GM23338 (cell line): Measurements from ENCODE around the gene SH3PXD2B. TPM values are rescaled to one million over a fixed set of nuclear protein-coding genes. Genes with fewer than 3 reads are reported as not detected.

ENCODE experiments used
- ATAC-seq: fragments of 200-7000 bp; cut with Tn5 transposase; 3 replicates; pipeline ENCODE4 v1.9.1; 2020
- DNase-seq: peaks from one replicate; pipeline ENCODE4 v3.0.0-alpha.2; 2015; ENCODE audit warnings: low spot score
- H2AFZ ChIP-seq: fragments of 200-600 bp; sonication (generic); 2 replicates; pipeline ENCODE4 v1.8.0; 2016; ENCODE audit warnings: antibody characterized with exemption, mild to moderate bottlenecking, moderate library complexity
- H3F3A ChIP-seq: fragments of 200-600 bp; sonication (generic); replicated peaks from 2 replicates; pipeline ENCODE4 v1.8.0; 2017; ENCODE audit warnings: antibody characterized with exemption, mixed run types, low read depth
- H3K27ac ChIP-seq: fragments of 200-600 bp; sonication (generic); 2 replicates; pipeline ENCODE4 v1.6.1; 2016; ENCODE audit warnings: low read depth
- H3K27me3 ChIP-seq: fragments of 200-600 bp; sonication (generic); 2 replicates; pipeline ENCODE4 v1.8.0; 2016; ENCODE audit warnings: mild to moderate bottlenecking, mixed run types, moderate library complexity; ENCODE audit not compliant: insufficient read depth
- H3K36me3 ChIP-seq: fragments of 200-600 bp; sonication (generic); 2 replicates; pipeline ENCODE4 v1.8.0; 2016; ENCODE audit warnings: mild to moderate bottlenecking; ENCODE audit not compliant: insufficient read depth
- H3K4me1 ChIP-seq: fragments of 200-600 bp; sonication (generic); 2 replicates; pipeline ENCODE4 v1.8.0; 2016; ENCODE audit warnings: mild to moderate bottlenecking, moderate library complexity; ENCODE audit not compliant: insufficient read depth
- H3K4me2 ChIP-seq: fragments of 200-600 bp; sonication (generic); 2 replicates; pipeline ENCODE4 v1.7.1; 2017; ENCODE audit warnings: mixed run types
- H3K4me3 ChIP-seq: fragments of 200-600 bp; sonication (generic); 2 replicates; pipeline ENCODE4 v1.6.1; 2016; ENCODE audit warnings: mixed run types
- H3K79me2 ChIP-seq: fragments of 200-600 bp; sonication (generic); replicated peaks from 2 replicates; pipeline ENCODE4 v1.8.0; 2017; ENCODE audit warnings: mild to moderate bottlenecking; ENCODE audit not compliant: insufficient read depth
- H3K9me2 ChIP-seq: fragments of 200-600 bp; sonication (generic); 2 replicates; pipeline ENCODE4 v1.8.0; 2017; ENCODE audit not compliant: insufficient read depth
- H4K20me1 ChIP-seq: fragments of 200-600 bp; sonication (generic); replicated peaks from 2 replicates; pipeline ENCODE4 v1.8.0; 2017; ENCODE audit warnings: mild to moderate bottlenecking; ENCODE audit not compliant: insufficient read depth
- H3K27ac Mint-ChIP-seq: 2 replicates; pipeline ENCODE4 v1.8.0; 2020; ENCODE audit warnings: inconsistent platforms, mild to moderate bottlenecking, moderate library complexity, mixed read lengths
- H3K27me3 Mint-ChIP-seq: 3 replicates; pipeline ENCODE4 v1.8.0; 2022; ENCODE audit warnings: low read depth, mild to moderate bottlenecking, moderate library complexity, mixed read lengths, inconsistent platforms; ENCODE audit not compliant: insufficient read depth, poor library complexity
- H3K36me3 Mint-ChIP-seq: 3 replicates; pipeline ENCODE4 v1.8.0; 2021; ENCODE audit warnings: low read depth, mild to moderate bottlenecking, inconsistent platforms, moderate library complexity, mixed read lengths
- H3K4me1 Mint-ChIP-seq: 3 replicates; pipeline ENCODE4 v1.8.0; 2020; ENCODE audit warnings: mild to moderate bottlenecking, inconsistent platforms, mixed read lengths
- H3K4me3 Mint-ChIP-seq: 3 replicates; pipeline ENCODE4 v1.8.0; 2021; ENCODE audit warnings: moderate library complexity, mild to moderate bottlenecking, inconsistent platforms, mixed read lengths
- H3K9me3 Mint-ChIP-seq: 3 replicates; pipeline ENCODE4 v1.8.0; 2020; ENCODE audit warnings: moderate library complexity, mild to moderate bottlenecking, inconsistent platforms, mixed read lengths
- CREB1 ChIP-seq: fragments of 250-450 bp; sonication (Bioruptor Pico); IDR thresholded peaks from 2 replicates; pipeline ENCODE4 v1.5.0; 2020; ENCODE audit warnings: low read depth, mild to moderate bottlenecking, moderate library complexity
- EZH2 ChIP-seq: fragments of 200-600 bp; sonication (generic); IDR thresholded peaks from one replicate; pipeline ENCODE4 v1.8.0; 2017; ENCODE audit warnings: antibody characterized with exemption, mild to moderate bottlenecking, low read depth; ENCODE audit not compliant: unreplicated experiment
- EZH2phosphoT487 ChIP-seq: fragments of 200-600 bp; sonication (generic); IDR thresholded peaks from one replicate; pipeline ENCODE4 v1.8.1; 2018; ENCODE audit warnings: antibody characterized with exemption; ENCODE audit not compliant: unreplicated experiment
- JUNB ChIP-seq: IDR thresholded peaks from one replicate; pipeline ENCODE4 v1.6.1; 2016; ENCODE audit warnings: antibody characterized with exemption; ENCODE audit not compliant: unreplicated experiment
- NANOG ChIP-seq: IDR thresholded peaks from 2 replicates; pipeline ENCODE4 v1.6.1; 2016; ENCODE audit warnings: antibody characterized with exemption, borderline replicate concordance
- POLR2AphosphoS5 ChIP-seq: IDR thresholded peaks from 2 replicates; pipeline ENCODE4 v1.6.1; 2016; ENCODE audit warnings: antibody characterized with exemption, low read depth
- STAT1 ChIP-seq: IDR thresholded peaks from one replicate; pipeline ENCODE4 v1.6.1; 2016; ENCODE audit warnings: antibody characterized with exemption; ENCODE audit not compliant: unreplicated experiment
- ZNF114 ChIP-seq: fragments of 250-450 bp; sonication (Bioruptor Pico); IDR thresholded peaks from 2 replicates; pipeline ENCODE4 v1.5.0; 2020; ENCODE audit warnings: mild to moderate bottlenecking, moderate library complexity
- ZNF331 ChIP-seq: fragments of 250-450 bp; sonication (Bioruptor Pico); IDR thresholded peaks from 2 replicates; pipeline ENCODE4 v1.5.0; 2020; ENCODE audit warnings: low read depth, mild to moderate bottlenecking, moderate library complexity
- polyA plus RNA-seq: library from polyadenylated mRNA; unstranded; fragments of >200 nt; fragmentation: Nextera tagmentation; extraction: Ambion mirVana; gene quantifications from 2 replicates; pipeline ENCODE4 v1.2.1, GENCODE V29; 2016
- total RNA-seq: library from RNA; depleted of rRNA; stranded (reverse); fragments of >200 nt; shearing (Covaris generic); gene quantifications from 2 replicates; pipeline ENCODE4 v1.2.3, GENCODE V29; 2014
- TF ChIP-seq, protein P1 (sequence below): IDR thresholded peaks from 2 replicates; pipeline ENCODE4 v1.6.1; 2016; ENCODE audit warnings: antibody characterized with exemption
- TF ChIP-seq, protein P2 (sequence below), 2 experiments: fragments of 200-600 bp in 1 of 2; sonication (generic) in 1 of 2; conservative IDR thresholded peaks; 2 replicates each; pipeline versions ENCODE4 v1.5.1 to v1.6.1; 2016 to 2017; ENCODE audit warnings: antibody characterized with exemption in 2 of 2, low read depth in 2 of 2, mild to moderate bottlenecking in 2 of 2, moderate library complexity in 1 of 2
- TF ChIP-seq, protein P3 (sequence below): fragments of 250-450 bp; sonication (Bioruptor Pico); IDR thresholded peaks from 2 replicates; pipeline ENCODE4 v1.5.0; 2020; ENCODE audit warnings: mild to moderate bottlenecking, moderate library complexity
- TF ChIP-seq, protein P4 (sequence below): IDR thresholded peaks from one replicate; pipeline ENCODE4 v1.6.1; 2018; ENCODE audit warnings: antibody characterized with exemption; ENCODE audit not compliant: unreplicated experiment

SH3PXD2B gene
- total and polyA plus RNA-seq, 2 experiments from 2014 or later: 40.2 to 52.5 TPM

DNA sequence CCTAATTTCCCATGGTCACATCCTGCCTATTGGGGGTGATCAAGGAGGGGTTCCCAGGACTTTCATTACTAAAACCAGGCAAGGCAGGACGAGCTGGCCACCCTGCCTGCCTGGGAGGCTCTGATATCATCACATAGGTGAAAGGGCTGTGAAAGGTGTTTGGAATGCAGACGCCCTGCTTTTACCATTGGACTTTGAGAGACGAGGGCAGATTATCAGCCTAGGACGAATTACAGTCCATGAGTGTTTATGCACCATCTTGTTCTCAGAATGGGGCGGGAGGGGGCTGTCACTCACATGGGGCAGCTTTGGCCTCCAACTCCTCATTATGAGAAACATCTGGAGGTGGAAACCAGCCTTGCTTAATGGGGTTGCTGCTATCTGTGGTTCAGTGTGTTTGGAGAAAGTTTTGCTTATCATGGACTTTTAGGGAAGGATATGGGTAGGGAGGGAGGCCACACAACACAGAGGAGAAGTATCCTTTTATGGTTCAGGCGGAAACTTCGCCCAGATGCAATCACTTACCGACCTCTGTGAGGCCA is 101.0 kb downstream of the SH3PXD2B start:
- H2AFZ ChIP-seq: no peak overlapping the region
- H3K27me3 Mint-ChIP-seq: peaks cover 6% of the 10 kb centered on the region
- H3K36me3 ChIP-seq: peaks cover 36% of the 10 kb centered on the region
- H3F3A ChIP-seq: no peaks in the 10 kb centered on the region
- no peak overlapping the region for H3K27ac Mint-ChIP-seq
- no peaks in the 10 kb centered on the region for H3K79me2 ChIP-seq
- no peak overlapping the region for H3K4me3 ChIP-seq
- DNase-seq: no peak
- H3K9me2 ChIP-seq: no peaks in the 10 kb centered on the region
- no peak overlapping the region for H3K4me3 Mint-ChIP-seq
- no peak overlapping the region for H3K27ac ChIP-seq
- TF ChIP-seq EZH2 (no peak), STAT1 (no peak), NANOG (no peak), POLR2AphosphoS5 (no peak), JUNB (no peak), ZNF331 (CRISPR knock-in tag) (no peak), ZNF114 (CRISPR knock-in tag) (no peak), CREB1 (CRISPR knock-in tag) (no peak), EZH2phosphoT487 (no peak)
- TF ChIP-seq, protein P1, sequence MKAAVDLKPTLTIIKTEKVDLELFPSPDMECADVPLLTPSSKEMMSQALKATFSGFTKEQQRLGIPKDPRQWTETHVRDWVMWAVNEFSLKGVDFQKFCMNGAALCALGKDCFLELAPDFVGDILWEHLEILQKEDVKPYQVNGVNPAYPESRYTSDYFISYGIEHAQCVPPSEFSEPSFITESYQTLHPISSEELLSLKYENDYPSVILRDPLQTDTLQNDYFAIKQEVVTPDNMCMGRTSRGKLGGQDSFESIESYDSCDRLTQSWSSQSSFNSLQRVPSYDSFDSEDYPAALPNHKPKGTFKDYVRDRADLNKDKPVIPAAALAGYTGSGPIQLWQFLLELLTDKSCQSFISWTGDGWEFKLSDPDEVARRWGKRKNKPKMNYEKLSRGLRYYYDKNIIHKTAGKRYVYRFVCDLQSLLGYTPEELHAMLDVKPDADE: no peak
- TF ChIP-seq, protein P2, sequence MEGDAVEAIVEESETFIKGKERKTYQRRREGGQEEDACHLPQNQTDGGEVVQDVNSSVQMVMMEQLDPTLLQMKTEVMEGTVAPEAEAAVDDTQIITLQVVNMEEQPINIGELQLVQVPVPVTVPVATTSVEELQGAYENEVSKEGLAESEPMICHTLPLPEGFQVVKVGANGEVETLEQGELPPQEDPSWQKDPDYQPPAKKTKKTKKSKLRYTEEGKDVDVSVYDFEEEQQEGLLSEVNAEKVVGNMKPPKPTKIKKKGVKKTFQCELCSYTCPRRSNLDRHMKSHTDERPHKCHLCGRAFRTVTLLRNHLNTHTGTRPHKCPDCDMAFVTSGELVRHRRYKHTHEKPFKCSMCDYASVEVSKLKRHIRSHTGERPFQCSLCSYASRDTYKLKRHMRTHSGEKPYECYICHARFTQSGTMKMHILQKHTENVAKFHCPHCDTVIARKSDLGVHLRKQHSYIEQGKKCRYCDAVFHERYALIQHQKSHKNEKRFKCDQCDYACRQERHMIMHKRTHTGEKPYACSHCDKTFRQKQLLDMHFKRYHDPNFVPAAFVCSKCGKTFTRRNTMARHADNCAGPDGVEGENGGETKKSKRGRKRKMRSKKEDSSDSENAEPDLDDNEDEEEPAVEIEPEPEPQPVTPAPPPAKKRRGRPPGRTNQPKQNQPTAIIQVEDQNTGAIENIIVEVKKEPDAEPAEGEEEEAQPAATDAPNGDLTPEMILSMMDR (conservative IDR thresholded peaks at IDR 0.05; ENCODE audit: low read depth in 2 of 2): no peak
- TF ChIP-seq, protein P3, sequence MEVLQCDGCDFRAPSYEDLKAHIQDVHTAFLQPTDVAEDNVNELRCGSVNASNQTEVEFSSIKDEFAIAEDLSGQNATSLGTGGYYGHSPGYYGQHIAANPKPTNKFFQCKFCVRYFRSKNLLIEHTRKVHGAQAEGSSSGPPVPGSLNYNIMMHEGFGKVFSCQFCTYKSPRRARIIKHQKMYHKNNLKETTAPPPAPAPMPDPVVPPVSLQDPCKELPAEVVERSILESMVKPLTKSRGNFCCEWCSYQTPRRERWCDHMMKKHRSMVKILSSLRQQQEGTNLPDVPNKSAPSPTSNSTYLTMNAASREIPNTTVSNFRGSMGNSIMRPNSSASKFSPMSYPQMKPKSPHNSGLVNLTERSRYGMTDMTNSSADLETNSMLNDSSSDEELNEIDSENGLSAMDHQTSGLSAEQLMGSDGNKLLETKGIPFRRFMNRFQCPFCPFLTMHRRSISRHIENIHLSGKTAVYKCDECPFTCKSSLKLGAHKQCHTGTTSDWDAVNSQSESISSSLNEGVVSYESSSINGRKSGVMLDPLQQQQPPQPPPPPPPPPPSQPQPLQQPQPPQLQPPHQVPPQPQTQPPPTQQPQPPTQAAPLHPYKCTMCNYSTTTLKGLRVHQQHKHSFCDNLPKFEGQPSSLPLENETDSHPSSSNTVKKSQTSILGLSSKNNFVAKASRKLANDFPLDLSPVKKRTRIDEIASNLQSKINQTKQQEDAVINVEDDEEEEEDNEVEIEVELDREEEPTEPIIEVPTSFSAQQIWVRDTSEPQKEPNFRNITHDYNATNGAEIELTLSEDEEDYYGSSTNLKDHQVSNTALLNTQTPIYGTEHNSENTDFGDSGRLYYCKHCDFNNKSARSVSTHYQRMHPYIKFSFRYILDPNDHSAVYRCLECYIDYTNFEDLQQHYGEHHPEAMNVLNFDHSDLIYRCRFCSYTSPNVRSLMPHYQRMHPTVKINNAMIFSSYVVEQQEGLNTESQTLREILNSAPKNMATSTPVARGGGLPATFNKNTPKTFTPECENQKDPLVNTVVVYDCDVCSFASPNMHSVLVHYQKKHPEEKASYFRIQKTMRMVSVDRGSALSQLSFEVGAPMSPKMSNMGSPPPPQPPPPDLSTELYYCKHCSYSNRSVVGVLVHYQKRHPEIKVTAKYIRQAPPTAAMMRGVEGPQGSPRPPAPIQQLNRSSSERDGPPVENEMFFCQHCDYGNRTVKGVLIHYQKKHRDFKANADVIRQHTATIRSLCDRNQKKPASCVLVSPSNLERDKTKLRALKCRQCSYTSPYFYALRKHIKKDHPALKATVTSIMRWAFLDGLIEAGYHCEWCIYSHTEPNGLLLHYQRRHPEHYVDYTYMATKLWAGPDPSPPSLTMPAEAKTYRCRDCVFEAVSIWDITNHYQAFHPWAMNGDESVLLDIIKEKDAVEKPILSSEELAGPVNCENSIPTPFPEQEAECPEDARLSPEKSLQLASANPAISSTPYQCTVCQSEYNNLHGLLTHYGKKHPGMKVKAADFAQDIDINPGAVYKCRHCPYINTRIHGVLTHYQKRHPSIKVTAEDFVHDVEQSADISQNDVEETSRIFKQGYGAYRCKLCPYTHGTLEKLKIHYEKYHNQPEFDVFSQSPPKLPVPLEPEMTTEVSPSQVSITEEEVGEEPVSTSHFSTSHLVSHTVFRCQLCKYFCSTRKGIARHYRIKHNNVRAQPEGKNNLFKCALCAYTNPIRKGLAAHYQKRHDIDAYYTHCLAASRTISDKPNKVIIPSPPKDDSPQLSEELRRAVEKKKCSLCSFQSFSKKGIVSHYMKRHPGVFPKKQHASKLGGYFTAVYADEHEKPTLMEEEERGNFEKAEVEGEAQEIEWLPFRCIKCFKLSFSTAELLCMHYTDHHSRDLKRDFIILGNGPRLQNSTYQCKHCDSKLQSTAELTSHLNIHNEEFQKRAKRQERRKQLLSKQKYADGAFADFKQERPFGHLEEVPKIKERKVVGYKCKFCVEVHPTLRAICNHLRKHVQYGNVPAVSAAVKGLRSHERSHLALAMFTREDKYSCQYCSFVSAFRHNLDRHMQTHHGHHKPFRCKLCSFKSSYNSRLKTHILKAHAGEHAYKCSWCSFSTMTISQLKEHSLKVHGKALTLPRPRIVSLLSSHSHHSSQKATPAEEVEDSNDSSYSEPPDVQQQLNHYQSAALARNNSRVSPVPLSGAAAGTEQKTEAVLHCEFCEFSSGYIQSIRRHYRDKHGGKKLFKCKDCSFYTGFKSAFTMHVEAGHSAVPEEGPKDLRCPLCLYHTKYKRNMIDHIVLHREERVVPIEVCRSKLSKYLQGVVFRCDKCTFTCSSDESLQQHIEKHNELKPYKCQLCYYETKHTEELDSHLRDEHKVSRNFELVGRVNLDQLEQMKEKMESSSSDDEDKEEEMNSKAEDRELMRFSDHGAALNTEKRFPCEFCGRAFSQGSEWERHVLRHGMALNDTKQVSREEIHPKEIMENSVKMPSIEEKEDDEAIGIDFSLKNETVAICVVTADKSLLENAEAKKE (CRISPR knock-in tag): no peak
- TF ChIP-seq, protein P4, sequence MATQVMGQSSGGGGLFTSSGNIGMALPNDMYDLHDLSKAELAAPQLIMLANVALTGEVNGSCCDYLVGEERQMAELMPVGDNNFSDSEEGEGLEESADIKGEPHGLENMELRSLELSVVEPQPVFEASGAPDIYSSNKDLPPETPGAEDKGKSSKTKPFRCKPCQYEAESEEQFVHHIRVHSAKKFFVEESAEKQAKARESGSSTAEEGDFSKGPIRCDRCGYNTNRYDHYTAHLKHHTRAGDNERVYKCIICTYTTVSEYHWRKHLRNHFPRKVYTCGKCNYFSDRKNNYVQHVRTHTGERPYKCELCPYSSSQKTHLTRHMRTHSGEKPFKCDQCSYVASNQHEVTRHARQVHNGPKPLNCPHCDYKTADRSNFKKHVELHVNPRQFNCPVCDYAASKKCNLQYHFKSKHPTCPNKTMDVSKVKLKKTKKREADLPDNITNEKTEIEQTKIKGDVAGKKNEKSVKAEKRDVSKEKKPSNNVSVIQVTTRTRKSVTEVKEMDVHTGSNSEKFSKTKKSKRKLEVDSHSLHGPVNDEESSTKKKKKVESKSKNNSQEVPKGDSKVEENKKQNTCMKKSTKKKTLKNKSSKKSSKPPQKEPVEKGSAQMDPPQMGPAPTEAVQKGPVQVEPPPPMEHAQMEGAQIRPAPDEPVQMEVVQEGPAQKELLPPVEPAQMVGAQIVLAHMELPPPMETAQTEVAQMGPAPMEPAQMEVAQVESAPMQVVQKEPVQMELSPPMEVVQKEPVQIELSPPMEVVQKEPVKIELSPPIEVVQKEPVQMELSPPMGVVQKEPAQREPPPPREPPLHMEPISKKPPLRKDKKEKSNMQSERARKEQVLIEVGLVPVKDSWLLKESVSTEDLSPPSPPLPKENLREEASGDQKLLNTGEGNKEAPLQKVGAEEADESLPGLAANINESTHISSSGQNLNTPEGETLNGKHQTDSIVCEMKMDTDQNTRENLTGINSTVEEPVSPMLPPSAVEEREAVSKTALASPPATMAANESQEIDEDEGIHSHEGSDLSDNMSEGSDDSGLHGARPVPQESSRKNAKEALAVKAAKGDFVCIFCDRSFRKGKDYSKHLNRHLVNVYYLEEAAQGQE: no peak
- no peaks in the 10 kb centered on the region for H3K4me1 ChIP-seq
- no peaks in the 10 kb centered on the region for H3K9me3 Mint-ChIP-seq
- no peak for ATAC-seq
- H4K20me1 ChIP-seq: peaks cover 3% of the 10 kb centered on the region; the same call in 1 of the 2 replicates
- H3K36me3 Mint-ChIP-seq: peaks cover 67% of the 10 kb centered on the region
- no peak overlapping the region for H3K4me2 ChIP-seq
- no peaks in the 10 kb centered on the region for H3K27me3 ChIP-seq
- no peaks in the 10 kb centered on the region for H3K4me1 Mint-ChIP-seq
